HepG2 (cell line): ENCODE measurements around the gene FIBP. TPM values are rescaled to one million over a fixed set of nuclear protein-coding genes. Genes with fewer than 3 reads are reported as not detected.
A peak's percentile ranks its signal among the peaks of the same experiment; 100 is the strongest.

ENCODE experiments used
- CHD2 ChIP-seq: IDR thresholded peaks from 2 replicates; pipeline ENCODE4 v1.6.1; 2011; ENCODE audit warnings: low read depth, low read length, improper control_type of control experiment
- DRAP1 ChIP-seq: IDR thresholded peaks from 2 replicates; pipeline ENCODE4 v1.6.1; 2016; ENCODE audit warnings: missing genetic modification reagents, missing compliant biosample characterization
- KDM4B ChIP-seq: sonication (generic); formaldehyde crosslinking; IDR thresholded peaks from 2 replicates; pipeline ENCODE4 v1.4.0; 2020; ENCODE audit warnings: missing genetic modification reagents
- MAFK ChIP-seq, 2 experiments: IDR thresholded peaks in 1 of 2; conservative IDR thresholded peaks in 1 of 2; 2 replicates each; pipeline ENCODE4 v1.6.1; 2011; ENCODE audit warnings: improper control_type of control experiment in 2 of 2, low read length in 2 of 2
- POLR2AphosphoS5 ChIP-seq: IDR thresholded peaks from 2 replicates; pipeline ENCODE4 v1.6.1; 2012; ENCODE audit warnings: low read depth, low read length
- RARG ChIP-seq: sonication (generic); formaldehyde crosslinking; IDR thresholded peaks from 2 replicates; pipeline ENCODE4 v1.4.0; 2020; ENCODE audit warnings: low read depth, mild to moderate bottlenecking, missing genetic modification reagents
- RFX5 ChIP-seq: IDR thresholded peaks from 2 replicates; pipeline ENCODE4 v1.6.1; 2011; ENCODE audit warnings: low read depth, low read length, improper control_type of control experiment
- SIX4 ChIP-seq: sonication (generic); formaldehyde crosslinking; IDR thresholded peaks from 2 replicates; pipeline ENCODE4 v1.4.0; 2020; ENCODE audit warnings: missing genetic modification reagents
- SMAD1 ChIP-seq: sonication (generic); formaldehyde crosslinking; IDR thresholded peaks from 2 replicates; pipeline ENCODE4 v1.4.0; 2020; ENCODE audit warnings: missing genetic modification reagents, low read depth, mild to moderate bottlenecking, borderline replicate concordance
- ZBTB33 ChIP-seq: sonication (generic); formaldehyde crosslinking; IDR thresholded peaks from 2 replicates; pipeline ENCODE4 v1.4.0; 2020; ENCODE audit warnings: missing genetic modification reagents
- ZBTB7A ChIP-seq: sonication (generic); formaldehyde crosslinking; IDR thresholded peaks from 2 replicates; pipeline ENCODE4 v1.8.0; 2022; ENCODE audit warnings: mild to moderate bottlenecking, missing genetic modification reagents
- ZFAT ChIP-seq: sonication (generic); formaldehyde crosslinking; conservative IDR thresholded peaks from 2 replicates; pipeline ENCODE4 v1.8.1; 2023; ENCODE audit warnings: missing genetic modification reagents, inconsistent platforms
- ZNF121 ChIP-seq: sonication (generic); formaldehyde crosslinking; IDR thresholded peaks from 2 replicates; pipeline ENCODE4 v1.5.0; 2020; ENCODE audit warnings: mild to moderate bottlenecking, missing genetic modification reagents
- ZNF430 ChIP-seq: sonication (generic); formaldehyde crosslinking; IDR thresholded peaks from 2 replicates; pipeline ENCODE4 v1.9.0; 2021; ENCODE audit warnings: mild to moderate bottlenecking, missing genetic modification reagents
- ZNF441 ChIP-seq: sonication (generic); formaldehyde crosslinking; IDR thresholded peaks from 2 replicates; pipeline ENCODE4 v1.7.0; 2021; ENCODE audit warnings: missing genetic modification reagents, borderline replicate concordance
- ZNF546 ChIP-seq: sonication (generic); formaldehyde crosslinking; conservative IDR thresholded peaks from 2 replicates; pipeline ENCODE4 v1.8.1; 2023; ENCODE audit warnings: mild to moderate bottlenecking, missing genetic modification reagents
- ZNF556 ChIP-seq: sonication (generic); formaldehyde crosslinking; IDR thresholded peaks from 2 replicates; pipeline ENCODE4 v1.4.0; 2020; ENCODE audit warnings: mild to moderate bottlenecking, missing genetic modification reagents, borderline replicate concordance
- ZNF567 ChIP-seq: sonication (generic); formaldehyde crosslinking; IDR thresholded peaks from 2 replicates; pipeline ENCODE4 v1.8.1; 2023; ENCODE audit warnings: mild to moderate bottlenecking, missing genetic modification reagents, borderline replicate concordance
- ZNF589 ChIP-seq: sonication (generic); formaldehyde crosslinking; conservative IDR thresholded peaks from 2 replicates; pipeline ENCODE4 v1.8.0; 2022; ENCODE audit warnings: mild to moderate bottlenecking, moderate library complexity, missing genetic modification reagents
- ZNF879 ChIP-seq: sonication (generic); formaldehyde crosslinking; IDR thresholded peaks from 2 replicates; pipeline ENCODE4 v1.8.1; 2023; ENCODE audit warnings: missing genetic modification reagents
- polyA plus RNA-seq, 8 experiments: library from polyadenylated mRNA; depleted of rRNA in 3 of 8; stranded (reverse) in 7 of 8; unstranded in 1 of 8; fragments of >200 nt; fragmentation: Illumina TruSeq in 4 of 8; extraction: Trizol in 4 of 8; gene quantifications; 2 replicates each; pipeline versions ENCODE4 v1.2.1 to v1.2.3, GENCODE V29; 2011 to 2016; ENCODE audit warnings: low read depth in 4 of 8, missing spikeins in 1 of 8, mixed read lengths in 1 of 8; ENCODE audit not compliant: insufficient read depth in 1 of 8
- total RNA-seq, 5 experiments: library from RNA; depleted of rRNA; stranded (reverse); fragments of >200 nt; fragmentation: Illumina TruSeq; extraction: Trizol; gene quantifications; 2 replicates each; pipeline ENCODE4 v1.2.3, GENCODE V29; 2016; ENCODE audit warnings: low read depth in 1 of 5
- TF ChIP-seq, protein P1 (sequence below): IDR thresholded peaks from 2 replicates; pipeline ENCODE4 v1.6.1; 2016; ENCODE audit warnings: low read depth, borderline replicate concordance
- TF ChIP-seq, protein P2 (sequence below): IDR thresholded peaks from 2 replicates; pipeline ENCODE4 v1.6.1; 2016; ENCODE audit warnings: mild to moderate bottlenecking
- TF ChIP-seq, protein P3 (sequence below): sonication (generic); formaldehyde crosslinking; IDR thresholded peaks from 2 replicates; pipeline ENCODE4 v1.5.1; 2020; ENCODE audit warnings: missing genetic modification reagents, mild to moderate bottlenecking, borderline replicate concordance
- TF ChIP-seq, protein P4 (sequence below): sonication (generic); formaldehyde crosslinking; IDR thresholded peaks from 2 replicates; pipeline ENCODE4 v1.8.1; 2023; ENCODE audit warnings: mild to moderate bottlenecking, missing genetic modification reagents, borderline replicate concordance

Gene FIBP
- total and polyA plus RNA-seq, 2 of the 13 experiments (the other 11 are each of a cell fraction or from before 2014, with no cell fraction given): 42.9 to 62.1 TPM

GRCh38 chr11:65899356-65900124, 11.3 kb upstream of the FIBP start (continued):
- TF ChIP-seq SIX4 (CRISPR knock-in tag): no peak
- TF ChIP-seq ZNF546 (CRISPR knock-in tag): peak; percentile 10; the same call in 1 of the 2 replicates
- TF ChIP-seq MAFK (conservative IDR thresholded peaks at IDR 0.05 in 1 of 2, IDR thresholded peaks at IDR 0.05 in 1 of 2; ENCODE audit: low read length in 2 of 2): peak; percentile 1 to 53; a peak in 1 of 4 replicates
- TF ChIP-seq ZNF121 (CRISPR knock-in tag): no peak; the same call in 1 of the 2 replicates
- TF ChIP-seq, protein P1, sequence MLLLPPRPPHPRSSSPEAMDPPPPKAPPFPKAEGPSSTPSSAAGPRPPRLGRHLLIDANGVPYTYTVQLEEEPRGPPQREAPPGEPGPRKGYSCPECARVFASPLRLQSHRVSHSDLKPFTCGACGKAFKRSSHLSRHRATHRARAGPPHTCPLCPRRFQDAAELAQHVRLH (CRISPR knock-in tag): 0 out of 2 replicates have a peak, but pooled peaks have one; percentile 37
- TF ChIP-seq, protein P2, sequence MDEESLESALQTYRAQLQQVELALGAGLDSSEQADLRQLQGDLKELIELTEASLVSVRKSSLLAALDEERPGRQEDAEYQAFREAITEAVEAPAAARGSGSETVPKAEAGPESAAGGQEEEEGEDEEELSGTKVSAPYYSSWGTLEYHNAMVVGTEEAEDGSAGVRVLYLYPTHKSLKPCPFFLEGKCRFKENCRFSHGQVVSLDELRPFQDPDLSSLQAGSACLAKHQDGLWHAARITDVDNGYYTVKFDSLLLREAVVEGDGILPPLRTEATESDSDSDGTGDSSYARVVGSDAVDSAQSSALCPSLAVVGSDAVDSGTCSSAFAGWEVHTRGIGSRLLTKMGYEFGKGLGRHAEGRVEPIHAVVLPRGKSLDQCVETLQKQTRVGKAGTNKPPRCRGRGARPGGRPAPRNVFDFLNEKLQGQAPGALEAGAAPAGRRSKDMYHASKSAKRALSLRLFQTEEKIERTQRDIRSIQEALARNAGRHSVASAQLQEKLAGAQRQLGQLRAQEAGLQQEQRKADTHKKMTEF (CRISPR knock-in tag): peak; percentile 80
- TF ChIP-seq RFX5: no peak
- no peak for TF ChIP-seq ZNF567
- TF ChIP-seq, protein P3, sequence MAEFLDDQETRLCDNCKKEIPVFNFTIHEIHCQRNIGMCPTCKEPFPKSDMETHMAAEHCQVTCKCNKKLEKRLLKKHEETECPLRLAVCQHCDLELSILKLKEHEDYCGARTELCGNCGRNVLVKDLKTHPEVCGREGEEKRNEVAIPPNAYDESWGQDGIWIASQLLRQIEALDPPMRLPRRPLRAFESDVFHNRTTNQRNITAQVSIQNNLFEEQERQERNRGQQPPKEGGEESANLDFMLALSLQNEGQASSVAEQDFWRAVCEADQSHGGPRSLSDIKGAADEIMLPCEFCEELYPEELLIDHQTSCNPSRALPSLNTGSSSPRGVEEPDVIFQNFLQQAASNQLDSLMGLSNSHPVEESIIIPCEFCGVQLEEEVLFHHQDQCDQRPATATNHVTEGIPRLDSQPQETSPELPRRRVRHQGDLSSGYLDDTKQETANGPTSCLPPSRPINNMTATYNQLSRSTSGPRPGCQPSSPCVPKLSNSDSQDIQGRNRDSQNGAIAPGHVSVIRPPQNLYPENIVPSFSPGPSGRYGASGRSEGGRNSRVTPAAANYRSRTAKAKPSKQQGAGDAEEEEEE (CRISPR knock-in tag): no peak
- TF ChIP-seq ZNF879 (CRISPR knock-in tag): peak; percentile 70; the same call in 1 of the 2 replicates
- no peak; the same call in 1 of the 2 replicates for TF ChIP-seq ZBTB7A
- peak; percentile 69; the same call in 1 of the 2 replicates for TF ChIP-seq ZNF430 (CRISPR knock-in tag)
- no peak for TF ChIP-seq DRAP1 (CRISPR knock-in tag)
- TF ChIP-seq ZNF556 (CRISPR knock-in tag): no peak; the same call in 1 of the 2 replicates
- no peak for TF ChIP-seq KDM4B (CRISPR knock-in tag)
- TF ChIP-seq ZNF441 (CRISPR knock-in tag): no peak
- no peak; the same call in 1 of the 2 replicates for TF ChIP-seq ZBTB33 (CRISPR knock-in tag)
- no peak for TF ChIP-seq SMAD1 (CRISPR knock-in tag)
- TF ChIP-seq, protein P4, sequence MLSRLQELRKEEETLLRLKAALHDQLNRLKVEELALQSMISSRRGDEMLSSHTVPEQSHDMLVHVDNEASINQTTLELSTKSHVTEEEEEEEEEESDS (CRISPR knock-in tag): peak; percentile 78; the same call in 1 of the 2 replicates
- no peak for TF ChIP-seq POLR2AphosphoS5
- no peak for TF ChIP-seq RARG (CRISPR knock-in tag)
- TF ChIP-seq CHD2: 0 out of 2 replicates have a peak, but pooled peaks have one; percentile 16
- TF ChIP-seq ZFAT (CRISPR knock-in tag): no peak
- TF ChIP-seq ZNF589: peak; percentile 90; the same call in 1 of the 2 replicates
